GM18873 (cell line): ENCODE measurements around the gene LIPC.

Experiments
- ATAC-seq: cut with Tn5 transposase; IDR thresholded peaks from one replicate; pipeline ENCODE4 v1.9.1; 2021; ENCODE audit warnings: mild to moderate bottlenecking, moderate library complexity, moderate number of reproducible peaks; ENCODE audit not compliant: unreplicated experiment, low FRiP score

Gene LIPC

GRCh38 chr15:58511599-58511987 is 79.8 kb downstream of the LIPC start:
- ATAC-seq = no peak

DNA sequence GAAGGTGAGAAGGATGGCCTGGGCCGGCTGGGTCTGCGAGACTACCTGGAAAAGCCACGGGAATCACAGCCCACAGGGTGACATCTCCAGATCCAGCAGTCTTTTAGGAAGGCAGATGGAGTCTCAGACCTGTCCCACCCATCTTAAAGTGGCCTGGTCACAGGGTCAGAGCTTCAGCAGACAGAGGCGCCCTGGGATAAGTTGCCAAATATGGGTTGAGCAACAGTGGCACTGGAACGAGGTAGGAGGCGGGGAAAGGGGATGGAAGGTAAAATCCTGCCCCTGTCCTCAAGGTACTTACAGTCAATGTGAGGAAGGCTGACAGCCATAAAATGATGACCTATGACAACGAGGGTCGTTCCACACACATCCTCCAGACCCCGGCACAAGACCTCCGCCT is 80.7 kb downstream of the LIPC start:
- no peak for ATAC-seq

GRCh38 chr15:58513008-58513407 is 81.2 kb downstream of the LIPC start:
- no peak for ATAC-seq

DNA sequence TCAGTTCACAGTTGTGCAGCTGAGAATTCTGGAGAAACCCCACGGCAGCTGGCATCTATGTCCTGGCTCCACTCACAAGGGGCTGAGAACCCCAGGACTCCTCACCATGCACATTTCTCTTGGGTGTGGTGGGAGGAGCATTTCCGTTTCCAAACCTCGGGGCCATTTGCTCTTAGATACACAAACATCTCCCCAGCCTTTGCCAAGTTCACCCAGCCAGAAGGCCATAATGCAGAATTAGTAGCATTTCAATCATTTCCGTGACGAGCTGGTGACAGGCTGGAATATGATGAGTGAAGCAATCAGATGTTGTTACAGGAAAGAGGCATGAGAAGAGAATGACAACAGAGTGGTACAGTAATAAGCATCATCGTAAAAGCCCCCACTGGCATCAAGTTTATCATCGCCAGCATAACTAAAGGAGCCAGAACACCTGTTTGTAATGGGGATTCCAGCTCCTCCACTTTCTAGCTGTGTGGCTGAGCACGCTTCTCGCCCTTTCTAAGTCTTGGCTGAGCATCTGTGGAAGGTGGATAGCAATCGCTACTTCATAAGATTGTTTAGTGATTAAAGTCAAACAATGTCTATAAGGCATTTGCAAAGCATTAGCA is 82.0 kb downstream of the LIPC start:
- ATAC-seq = no peak

DNA sequence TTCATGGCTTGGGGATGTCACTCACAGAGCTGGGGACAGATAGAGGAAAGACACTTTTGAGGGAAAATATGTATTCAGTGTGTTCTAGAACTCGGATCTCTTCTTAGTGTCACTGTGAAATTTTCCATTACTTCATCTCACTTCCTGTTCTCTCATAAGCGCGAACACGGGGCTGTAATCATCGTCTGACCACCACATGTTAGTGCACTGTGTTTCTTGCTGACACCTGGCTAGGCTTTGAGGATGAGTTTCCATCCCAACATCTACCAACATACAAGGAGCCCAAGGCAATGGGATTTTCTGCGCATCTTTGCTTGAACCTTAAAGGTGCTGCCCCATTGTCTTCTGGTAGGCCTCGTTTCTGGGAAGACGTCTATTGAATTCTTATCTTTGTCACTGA is 84.0 kb downstream of the LIPC start:
- no peak for ATAC-seq

- no peak for ATAC-seq
Observed at GRCh38 chr15:58517252-58517681, 85.5 kb downstream of the LIPC start.

DNA sequence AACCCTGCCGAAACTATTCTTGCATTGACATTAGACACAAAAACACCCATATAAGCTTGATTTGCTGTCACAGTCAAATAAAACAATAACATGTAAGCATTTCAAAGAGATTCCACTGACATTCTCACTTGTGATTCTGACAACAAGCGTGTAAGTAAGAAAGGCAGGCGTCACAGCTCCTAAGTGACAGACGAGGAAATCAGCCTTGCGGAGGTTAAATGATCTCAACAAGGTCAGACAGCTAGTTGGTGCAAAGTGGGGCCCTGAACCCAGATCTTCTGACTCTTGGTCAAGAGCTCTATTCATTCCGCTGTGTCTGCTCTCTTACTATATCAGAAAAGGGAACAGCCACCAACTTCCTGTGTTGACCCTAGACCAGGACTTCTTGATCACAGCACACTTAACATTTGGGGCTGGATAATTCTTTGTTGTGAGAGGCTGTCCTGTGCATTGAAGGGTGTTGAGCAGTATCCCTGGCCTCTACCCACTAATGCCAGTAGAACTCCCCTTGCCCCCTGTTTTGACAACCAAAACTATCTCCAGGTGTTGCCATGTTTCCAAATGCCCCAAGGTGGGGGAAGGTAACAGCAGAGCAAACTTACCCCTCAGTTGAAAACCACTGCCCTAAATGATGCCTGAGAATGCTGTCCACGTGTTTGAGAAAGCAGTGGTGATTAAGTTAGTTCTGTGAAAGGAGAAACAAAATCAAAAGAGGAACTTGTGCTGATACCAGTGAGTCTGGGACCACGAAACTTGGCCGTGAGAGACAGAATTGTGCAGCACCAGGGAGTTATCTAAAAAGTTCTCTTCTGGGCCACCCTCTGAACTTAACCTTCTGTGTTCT is 86.1 kb downstream of the LIPC start:
- ATAC-seq = peak; percentile 46

- no peak for ATAC-seq
Observed at GRCh38 chr15:58518626-58519025, 86.8 kb downstream of the LIPC start.

- ATAC-seq = no peak
Observed at GRCh38 chr15:58519516-58519915, 87.7 kb downstream of the LIPC start.

- no peak for ATAC-seq
Observed at GRCh38 chr15:58520464-58520863, 88.7 kb downstream of the LIPC start.

- ATAC-seq = no peak
Observed at GRCh38 chr15:58520936-58521292, 89.1 kb downstream of the LIPC start.

GRCh38 chr15:58521293-58521991 is 89.7 kb downstream of the LIPC start:
- ATAC-seq = no peak

DNA sequence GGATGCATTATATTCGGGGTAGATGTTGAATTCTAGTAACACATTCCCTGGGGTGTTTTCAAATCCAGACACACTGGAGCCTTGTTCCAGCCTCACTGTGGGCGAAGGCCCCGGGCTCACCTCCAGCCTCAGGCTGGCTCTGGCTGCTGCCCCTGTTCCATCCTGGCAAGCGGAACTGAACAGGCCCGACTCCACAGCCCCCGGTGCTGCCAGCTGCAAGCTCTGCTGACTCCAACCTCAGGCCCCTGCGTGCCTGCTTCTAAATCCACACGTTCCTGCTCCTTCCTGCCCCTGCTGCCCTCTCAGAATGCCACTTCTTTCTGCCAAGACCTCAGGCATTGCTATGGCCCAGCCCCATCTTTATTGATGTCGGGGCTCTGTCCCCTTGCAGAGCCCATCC is 90.6 kb downstream of the LIPC start:
- no peak for ATAC-seq

- ATAC-seq = no peak
Observed at GRCh38 chr15:58522865-58523264, 91.1 kb downstream of the LIPC start.

DNA sequence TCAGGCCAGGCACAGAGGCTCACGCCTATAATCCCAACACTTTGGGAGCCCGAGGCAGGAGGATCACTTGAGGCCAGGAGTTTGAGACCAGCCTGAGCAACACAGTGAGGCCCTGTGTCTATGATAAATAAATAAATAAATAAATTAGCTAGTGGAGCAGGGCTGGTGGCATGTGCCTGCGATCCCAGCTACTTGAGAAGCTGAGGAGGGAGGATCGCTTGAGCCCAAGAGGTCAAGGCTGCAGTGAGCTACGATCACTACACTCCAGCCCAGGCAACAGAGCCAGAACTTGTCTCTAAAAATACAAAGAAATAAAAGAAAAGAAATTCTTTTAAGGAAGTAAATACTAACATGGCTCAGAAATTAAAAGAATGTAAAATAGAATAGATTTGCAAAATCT is 91.8 kb downstream of the LIPC start:
- no peak for ATAC-seq

GRCh38 chr15:58524247-58524646 is 92.5 kb downstream of the LIPC start:
- no peak for ATAC-seq

DNA sequence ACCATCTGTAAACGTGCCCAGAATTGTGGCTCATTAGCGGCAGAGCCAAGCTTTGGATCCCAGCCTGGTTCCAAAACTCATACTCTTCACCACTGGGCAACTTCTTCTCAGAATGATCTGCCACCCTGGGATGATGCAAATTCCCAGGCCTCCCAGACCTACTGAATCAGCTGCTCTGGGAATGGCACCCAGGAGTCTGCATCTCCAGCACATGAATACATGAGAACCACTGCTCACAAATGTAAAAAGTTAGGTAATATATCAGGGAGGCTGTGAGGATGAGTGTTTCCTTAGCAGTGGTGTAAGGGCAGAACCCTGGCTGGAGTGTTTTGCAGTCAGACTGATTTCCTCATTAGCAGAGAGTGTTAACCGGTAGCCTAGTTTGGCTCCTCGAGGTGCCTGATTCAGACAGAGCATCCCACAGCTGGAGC is 94.2 kb downstream of the LIPC start:
- ATAC-seq = no peak

- ATAC-seq = no peak
Observed at GRCh38 chr15:58526647-58527192, 94.9 kb downstream of the LIPC start.

DNA sequence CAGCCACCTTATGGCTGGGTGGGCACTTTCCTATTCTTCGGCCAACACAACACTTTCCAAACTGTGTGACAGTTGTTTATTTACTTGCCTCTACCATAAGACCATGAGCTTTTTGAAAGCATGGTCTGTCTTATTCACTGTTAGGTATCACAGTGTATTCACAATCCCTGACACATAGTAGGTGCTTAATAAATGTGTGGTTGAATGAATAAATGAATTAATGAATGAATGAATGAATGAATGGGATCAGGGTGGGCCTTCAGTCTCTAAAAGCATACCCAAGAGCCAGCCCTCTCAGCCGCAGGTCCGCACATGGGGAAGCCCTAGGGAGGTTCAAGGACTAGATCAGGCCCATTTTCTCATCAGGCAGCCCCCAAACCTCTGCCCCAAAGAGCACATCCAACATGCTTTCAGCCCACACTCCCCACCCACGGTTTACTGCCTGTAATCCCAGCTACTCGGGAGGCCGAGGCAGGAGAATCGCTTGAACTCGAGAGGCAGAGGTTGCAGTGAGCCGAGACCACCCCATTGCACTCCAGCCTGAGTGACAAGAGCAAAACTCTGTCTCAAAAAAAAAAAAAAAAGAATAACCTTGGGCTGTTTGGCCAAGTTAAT is 95.9 kb downstream of the LIPC start:
- no peak for ATAC-seq

GRCh38 chr15:58528188-58528870 is 96.5 kb downstream of the LIPC start:
- ATAC-seq = no peak
